ENCODE results near the gene ZNF41.

The ZNF41 gene

GRCh38 chrX:47460561-47460960 is 22.5 kb downstream of the ZNF41 start:
- Histone ChIP-seq H3K36me3 (ENCODE audit: control insufficient read depth, low read length) (peaks cover 8% of the 10 kb centered on the region), H3K9me2 (replicated peaks; ENCODE audit: control insufficient read depth, low read length) (no peaks in the 10 kb centered on the region), H3K27ac (ENCODE audit: low read depth, low read length) (no peak overlapping the region), H4K20me1 (ENCODE audit: control insufficient read depth, insufficient read depth, low read depth, low read length) (no peaks in the 10 kb centered on the region), H3K4me3 (ENCODE audit: low read length) (no peak overlapping the region), H3K4me2 (ENCODE audit: low read length) (no peak overlapping the region), H3F3A (ENCODE audit: control insufficient read depth, insufficient read depth) (no peaks in the 10 kb centered on the region), H3K9me3 (ENCODE audit: control insufficient read depth, insufficient read depth, low read length) (no peaks in the 10 kb centered on the region), H3K79me2 (ENCODE audit: control insufficient read depth, low read length) (no peaks in the 10 kb centered on the region), H3K27me3 (ENCODE audit: control insufficient read depth, low read length) (no peaks in the 10 kb centered on the region), H3K4me1 (ENCODE audit: control insufficient read depth, low read length) (no peaks in the 10 kb centered on the region)
- no peak for TF ChIP-seq EZH2phosphoT487 (IDR thresholded peaks at IDR 0.05; ENCODE audit: borderline replicate concordance, low read length)
- TF ChIP-seq, protein P1, sequence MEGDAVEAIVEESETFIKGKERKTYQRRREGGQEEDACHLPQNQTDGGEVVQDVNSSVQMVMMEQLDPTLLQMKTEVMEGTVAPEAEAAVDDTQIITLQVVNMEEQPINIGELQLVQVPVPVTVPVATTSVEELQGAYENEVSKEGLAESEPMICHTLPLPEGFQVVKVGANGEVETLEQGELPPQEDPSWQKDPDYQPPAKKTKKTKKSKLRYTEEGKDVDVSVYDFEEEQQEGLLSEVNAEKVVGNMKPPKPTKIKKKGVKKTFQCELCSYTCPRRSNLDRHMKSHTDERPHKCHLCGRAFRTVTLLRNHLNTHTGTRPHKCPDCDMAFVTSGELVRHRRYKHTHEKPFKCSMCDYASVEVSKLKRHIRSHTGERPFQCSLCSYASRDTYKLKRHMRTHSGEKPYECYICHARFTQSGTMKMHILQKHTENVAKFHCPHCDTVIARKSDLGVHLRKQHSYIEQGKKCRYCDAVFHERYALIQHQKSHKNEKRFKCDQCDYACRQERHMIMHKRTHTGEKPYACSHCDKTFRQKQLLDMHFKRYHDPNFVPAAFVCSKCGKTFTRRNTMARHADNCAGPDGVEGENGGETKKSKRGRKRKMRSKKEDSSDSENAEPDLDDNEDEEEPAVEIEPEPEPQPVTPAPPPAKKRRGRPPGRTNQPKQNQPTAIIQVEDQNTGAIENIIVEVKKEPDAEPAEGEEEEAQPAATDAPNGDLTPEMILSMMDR (IDR thresholded peaks at IDR 0.05; ENCODE audit: low read depth, low read length, poor library complexity, severe bottlenecking): no peak

- Histone ChIP-seq H3K79me2 (ENCODE audit: control insufficient read depth, low read length) (no peaks in the 10 kb centered on the region), H3K9me2 (replicated peaks; ENCODE audit: control insufficient read depth, low read length) (no peaks in the 10 kb centered on the region), H3K4me3 (ENCODE audit: low read length) (no peak overlapping the region), H3K4me2 (ENCODE audit: low read length) (no peak overlapping the region), H3K27ac (ENCODE audit: low read depth, low read length) (no peak overlapping the region), H4K20me1 (ENCODE audit: control insufficient read depth, insufficient read depth, low read depth, low read length) (no peaks in the 10 kb centered on the region), H3K9me3 (ENCODE audit: control insufficient read depth, insufficient read depth, low read length) (no peaks in the 10 kb centered on the region), H3F3A (ENCODE audit: control insufficient read depth, insufficient read depth) (no peaks in the 10 kb centered on the region), H3K27me3 (ENCODE audit: control insufficient read depth, low read length) (no peaks in the 10 kb centered on the region), H3K4me1 (ENCODE audit: control insufficient read depth, low read length) (no peaks in the 10 kb centered on the region), H3K36me3 (ENCODE audit: control insufficient read depth, low read length) (peaks cover 18% of the 10 kb centered on the region)
- TF ChIP-seq, protein P1 (IDR thresholded peaks at IDR 0.05; ENCODE audit: low read depth, low read length, poor library complexity, severe bottlenecking): no peak
- TF ChIP-seq EZH2phosphoT487 (IDR thresholded peaks at IDR 0.05; ENCODE audit: borderline replicate concordance, low read length): no peak
Observed at GRCh38 chrX:47458528-47458927, 24.5 kb downstream of the ZNF41 start.

DNA sequence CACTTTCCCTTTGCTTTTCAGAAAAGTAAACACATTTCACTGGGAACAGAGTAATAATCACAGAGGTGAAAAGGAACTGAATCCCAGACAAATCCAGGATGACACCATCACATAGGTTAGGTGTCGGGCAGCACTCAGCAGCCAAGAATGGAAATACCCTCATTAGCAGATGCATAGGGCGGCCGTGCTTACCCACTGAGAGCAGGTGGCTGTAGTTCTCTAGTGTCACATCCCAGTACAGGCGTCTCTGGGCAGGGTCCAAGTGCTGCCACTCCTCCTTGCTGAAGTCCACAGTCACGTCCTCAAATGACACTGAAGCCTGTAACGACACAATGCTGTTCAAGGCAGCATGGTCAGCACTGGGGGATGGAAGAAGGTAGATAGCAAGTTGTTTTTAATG is 26.9 kb downstream of the ZNF41 start:
- H3K27me3 ChIP-seq (ENCODE audit: control insufficient read depth, low read length): no peaks in the 10 kb centered on the region
- no peak overlapping the region for H3K27ac ChIP-seq (ENCODE audit: low read depth, low read length)
- H3K4me3 ChIP-seq (ENCODE audit: low read length): no peak overlapping the region
- H4K20me1 ChIP-seq (ENCODE audit: control insufficient read depth, insufficient read depth, low read depth, low read length): no peaks in the 10 kb centered on the region
- H3F3A ChIP-seq (ENCODE audit: control insufficient read depth, insufficient read depth): no peaks in the 10 kb centered on the region
- H3K9me2 ChIP-seq (replicated peaks; ENCODE audit: control insufficient read depth, low read length): no peaks in the 10 kb centered on the region
- H3K9me3 ChIP-seq (ENCODE audit: control insufficient read depth, insufficient read depth, low read length): no peaks in the 10 kb centered on the region
- no peaks in the 10 kb centered on the region for H3K4me1 ChIP-seq (ENCODE audit: control insufficient read depth, low read length)
- H3K4me2 ChIP-seq (ENCODE audit: low read length): no peak overlapping the region
- no peak for TF ChIP-seq EZH2phosphoT487 (IDR thresholded peaks at IDR 0.05; ENCODE audit: borderline replicate concordance, low read length)
- TF ChIP-seq, protein P1 (IDR thresholded peaks at IDR 0.05; ENCODE audit: low read depth, low read length, poor library complexity, severe bottlenecking): no peak
- H3K79me2 ChIP-seq (ENCODE audit: control insufficient read depth, low read length): no peaks in the 10 kb centered on the region
- H3K36me3 ChIP-seq (ENCODE audit: control insufficient read depth, low read length): peaks cover 29% of the 10 kb centered on the region

GRCh38 chrX:47452112-47452511 is 30.9 kb downstream of the ZNF41 start:
- Histone ChIP-seq H3F3A (ENCODE audit: control insufficient read depth, insufficient read depth) (no peaks in the 10 kb centered on the region), H3K27ac (ENCODE audit: low read depth, low read length) (no peak overlapping the region), H3K4me1 (ENCODE audit: control insufficient read depth, low read length) (no peaks in the 10 kb centered on the region), H3K36me3 (ENCODE audit: control insufficient read depth, low read length) (peaks cover 63% of the 10 kb centered on the region), H3K9me3 (ENCODE audit: control insufficient read depth, insufficient read depth, low read length) (peaks cover 25% of the 10 kb centered on the region; the same call in 1 of the 2 replicates), H3K4me2 (ENCODE audit: low read length) (no peak overlapping the region), H3K27me3 (ENCODE audit: control insufficient read depth, low read length) (no peaks in the 10 kb centered on the region), H3K9me2 (replicated peaks; ENCODE audit: control insufficient read depth, low read length) (no peaks in the 10 kb centered on the region), H3K4me3 (ENCODE audit: low read length) (no peak overlapping the region), H3K79me2 (ENCODE audit: control insufficient read depth, low read length) (no peaks in the 10 kb centered on the region), H4K20me1 (ENCODE audit: control insufficient read depth, insufficient read depth, low read depth, low read length) (no peaks in the 10 kb centered on the region)
- TF ChIP-seq EZH2phosphoT487 (IDR thresholded peaks at IDR 0.05; ENCODE audit: borderline replicate concordance, low read length): no peak
- TF ChIP-seq, protein P1 (IDR thresholded peaks at IDR 0.05; ENCODE audit: low read depth, low read length, poor library complexity, severe bottlenecking): no peak
